Activated T-cell treated with anti-CD3 and anti-CD28 coated beads, Interleukin-2, amount 50 U/mL, for 4 hours (primary cell): ENCODE measurements around the gene PGK1. TPM values are rescaled to one million over a fixed set of nuclear protein-coding genes. Genes with fewer than 3 reads are reported as not detected.
"Not testable (repeated sequence)": the region's sequence is repeated elsewhere in the genome, so short reads cannot be mapped to it uniquely, and the experiment has no call there.

Experiments used
- ATAC-seq, 2 donors: fragments of 200-7000 bp; cut with Tn5 transposase; one replicate each; pipeline ENCODE4 v1.10.0; 2021
- DNase-seq: peaks from one replicate; pipeline ENCODE4 v3.0.0-alpha.2; 2020
- H3K27me3 Mint-ChIP-seq: one replicate; pipeline ENCODE4 v1.8.0; 2021; ENCODE audit warnings: low read depth, mixed read lengths
- H3K36me3 Mint-ChIP-seq: one replicate; pipeline ENCODE4 v1.8.0; 2022; ENCODE audit warnings: mixed read lengths; ENCODE audit not compliant: insufficient read depth
- H3K4me1 Mint-ChIP-seq: one replicate; pipeline ENCODE4 v1.8.0; 2021; ENCODE audit warnings: low read depth, mixed read lengths
- H3K4me3 Mint-ChIP-seq: one replicate; pipeline ENCODE4 v1.8.0; 2021; ENCODE audit warnings: mild to moderate bottlenecking, moderate library complexity, mixed read lengths
- H3K9me3 Mint-ChIP-seq: one replicate; pipeline ENCODE4 v1.8.0; 2021; ENCODE audit warnings: mixed read lengths
- total RNA-seq, 3 donors: library from RNA; stranded (reverse); gene quantifications; one replicate each; pipeline ENCODE4 v1.2.1, GENCODE V29; 2021

PGK1 gene
- total RNA-seq, 3 donors from 2014 or later = 621 to 728 (median 711) TPM

GRCh38 chrX:78129714-78130113, 25.7 kb downstream of the PGK1 start:
- Mint-ChIP-seq H3K36me3 (peaks cover 12% of the 10 kb centered on the region), H3K4me1 (peaks cover 6% of the 10 kb centered on the region)

GRCh38 chrX:78130396-78130795, 26.3 kb downstream of the PGK1 start:
- peaks cover 12% of the 10 kb centered on the region for H3K36me3 Mint-ChIP-seq
- ATAC-seq (no peak), DNase-seq (no peak)
- no peaks in the 10 kb centered on the region for H3K27me3 Mint-ChIP-seq
- no peaks in the 10 kb centered on the region for H3K9me3 Mint-ChIP-seq
- H3K4me1 Mint-ChIP-seq = peaks cover 6% of the 10 kb centered on the region
- H3K4me3 Mint-ChIP-seq = no peak overlapping the region

More at GRCh38 chrX:78129714-78130113, 25.7 kb downstream of the PGK1 start:
- no peak for ATAC-seq
- Mint-ChIP-seq H3K4me3 (no peak overlapping the region), H3K27me3 (no peaks in the 10 kb centered on the region), H3K9me3 (no peaks in the 10 kb centered on the region)
- no peak for DNase-seq

GRCh38 chrX:78131117-78131516, 27.1 kb downstream of the PGK1 start:
- no peak for DNase-seq
- Mint-ChIP-seq H3K27me3 (no peaks in the 10 kb centered on the region), H3K9me3 (no peaks in the 10 kb centered on the region), H3K36me3 (peaks cover 11% of the 10 kb centered on the region), H3K4me1 (peaks cover 6% of the 10 kb centered on the region), H3K4me3 (no peak overlapping the region)
- ATAC-seq = no peak

GRCh38 chrX:78133238-78133960, 29.4 kb downstream of the PGK1 start:
- Mint-ChIP-seq H3K4me3 (no peak overlapping the region), H3K36me3 (peaks cover 9% of the 10 kb centered on the region), H3K27me3 (no peaks in the 10 kb centered on the region), H3K9me3 (no peaks in the 10 kb centered on the region), H3K4me1 (peaks cover 6% of the 10 kb centered on the region)
- no peak for DNase-seq
- ATAC-seq = no peak

GRCh38 chrX:78139160-78140123, 35.4 kb downstream of the PGK1 start, which contains the start of gene TAF9B:
TAF9B (minus strand) TSS chrX:78139650; CDS start chrX:78139611, 39 bp downstream.
- Mint-ChIP-seq H3K36me3 (peaks cover 2% of the 10 kb centered on the region), H3K4me3 (peak within 1 kb of the TSS; percentile 90), H3K27me3 (no peaks in the 10 kb centered on the region), H3K9me3 (no peaks in the 10 kb centered on the region), H3K4me1 (peaks cover 3% of the 10 kb centered on the region)
- ATAC-seq (peak; percentile 97 to 98), DNase-seq (peak; percentile 78)

- Mint-ChIP-seq H3K4me1 (peaks cover 3% of the 10 kb centered on the region), H3K36me3 (peaks cover 2% of the 10 kb centered on the region), H3K9me3 (no peaks in the 10 kb centered on the region), H3K27me3 (no peaks in the 10 kb centered on the region), H3K4me3 (peak overlapping the region; percentile 90)
- no peak for DNase-seq
- no peak for ATAC-seq
These were observed 36.2 kb downstream of the PGK1 start for GRCh38 chrX:78140206-78140605.

- not testable (repeated sequence) for H3K4me3 Mint-ChIP-seq, H3K36me3 Mint-ChIP-seq, H3K27me3 Mint-ChIP-seq, ATAC-seq, DNase-seq, H3K4me1 Mint-ChIP-seq
- H3K9me3 Mint-ChIP-seq = peaks cover 19% of the 10 kb centered on the region
These were observed 43.0 kb downstream of the PGK1 start for GRCh38 chrX:78147002-78147540.

- not testable (repeated sequence) for DNase-seq, H3K9me3 Mint-ChIP-seq, ATAC-seq, H3K36me3 Mint-ChIP-seq, H3K4me3 Mint-ChIP-seq, H3K27me3 Mint-ChIP-seq
- peaks cover 18% of the 10 kb centered on the region for H3K4me1 Mint-ChIP-seq
These were observed 53.3 kb downstream of the PGK1 start for GRCh38 chrX:78157373-78157772.

GRCh38 chrX:78157846-78158245, 53.8 kb downstream of the PGK1 start:
- H3K4me3 Mint-ChIP-seq, H3K27me3 Mint-ChIP-seq, ATAC-seq: not testable (repeated sequence)

GRCh38 chrX:78160711-78161110, 56.7 kb downstream of the PGK1 start:
- DNase-seq, H3K4me3 Mint-ChIP-seq, H3K36me3 Mint-ChIP-seq, ATAC-seq, H3K27me3 Mint-ChIP-seq, H3K9me3 Mint-ChIP-seq: not testable (repeated sequence)
- peaks cover 20% of the 10 kb centered on the region for H3K4me1 Mint-ChIP-seq

More at GRCh38 chrX:78157846-78158245, 53.8 kb downstream of the PGK1 start:
- H3K36me3 Mint-ChIP-seq, DNase-seq, H3K9me3 Mint-ChIP-seq: not testable (repeated sequence)
- H3K4me1 Mint-ChIP-seq = peaks cover 20% of the 10 kb centered on the region

- ATAC-seq, H3K4me3 Mint-ChIP-seq, H3K9me3 Mint-ChIP-seq, H3K36me3 Mint-ChIP-seq, H3K4me1 Mint-ChIP-seq, H3K27me3 Mint-ChIP-seq, DNase-seq: not testable (repeated sequence)
These were observed 59.1 kb downstream of the PGK1 start for GRCh38 chrX:78163175-78163574.

- H3K36me3 Mint-ChIP-seq = no peaks in the 10 kb centered on the region
- H3K4me1 Mint-ChIP-seq = peaks cover 8% of the 10 kb centered on the region
- H3K27me3 Mint-ChIP-seq = no peaks in the 10 kb centered on the region
- no peak overlapping the region for H3K4me3 Mint-ChIP-seq
- peaks cover 5% of the 10 kb centered on the region for H3K9me3 Mint-ChIP-seq
- ATAC-seq (no peak), DNase-seq (no peak)
These were observed 61.4 kb downstream of the PGK1 start for GRCh38 chrX:78165425-78165824.

GRCh38 chrX:78168065-78168464, 64.0 kb downstream of the PGK1 start:
- ATAC-seq (peak; percentile 23 to 56), DNase-seq (no peak)
- Mint-ChIP-seq H3K4me3 (no peak overlapping the region), H3K4me1 (peaks cover 2% of the 10 kb centered on the region), H3K36me3 (no peaks in the 10 kb centered on the region), H3K27me3 (no peaks in the 10 kb centered on the region), H3K9me3 (no peaks in the 10 kb centered on the region)
